HG02588 (cell line): ENCODE results near the gene ZKSCAN7.
"Not testable (repeated sequence)": the region's sequence is repeated elsewhere in the genome, so short reads cannot be mapped to it uniquely, and the experiment has no call there.

Experiments used
- ATAC-seq: cut with Tn5 transposase; IDR thresholded peaks from one replicate; pipeline ENCODE4 v1.9.1; 2021; ENCODE audit warnings: mild to moderate bottlenecking, moderate library complexity; ENCODE audit not compliant: unreplicated experiment

Gene ZKSCAN7

GRCh38 chr3:44571024-44571423, 16.0 kb downstream of the ZKSCAN7 start:
- no peak for ATAC-seq

- no peak for ATAC-seq
Measured at GRCh38 chr3:44576613-44577012, 21.6 kb downstream of the ZKSCAN7 start.

GRCh38 chr3:44577354-44577952, 22.5 kb downstream of the ZKSCAN7 start:
- ATAC-seq = not testable (repeated sequence)

- not testable (repeated sequence) for ATAC-seq
Measured at GRCh38 chr3:44578316-44578715, 23.3 kb downstream of the ZKSCAN7 start.

GRCh38 chr3:44578924-44579515, 24.0 kb downstream of the ZKSCAN7 start:
- ATAC-seq = not testable (repeated sequence)

- ATAC-seq = not testable (repeated sequence)
Measured at GRCh38 chr3:44579749-44580148, 24.8 kb downstream of the ZKSCAN7 start.

- ATAC-seq = not testable (repeated sequence)
Measured at GRCh38 chr3:44580971-44581370, 26.0 kb downstream of the ZKSCAN7 start.

- ATAC-seq = peak; percentile 83
Measured at GRCh38 chr3:44584646-44585501, 29.9 kb downstream of the ZKSCAN7 start, which contains the start of gene ZNF660. TSS of gene ZNF660 (plus strand) at chr3:44584964. CDS start at chr3:44594194, 9,230 bp downstream.

GRCh38 chr3:44596621-44597020, 41.6 kb downstream of the ZKSCAN7 start:
- ATAC-seq = no peak

- ATAC-seq = no peak
Measured at GRCh38 chr3:44601749-44602148, 46.8 kb downstream of the ZKSCAN7 start.

- ATAC-seq = no peak
Measured at GRCh38 chr3:44612678-44613077, 57.7 kb downstream of the ZKSCAN7 start.
